ENCODE measurements around the gene ZNF511. TPM values are rescaled to one million over a fixed set of nuclear protein-coding genes. Genes with fewer than 3 reads are reported as not detected.

The ZNF511 gene
- polyA plus RNA-seq, 1 experiment: 21.6 TPM

DNA sequence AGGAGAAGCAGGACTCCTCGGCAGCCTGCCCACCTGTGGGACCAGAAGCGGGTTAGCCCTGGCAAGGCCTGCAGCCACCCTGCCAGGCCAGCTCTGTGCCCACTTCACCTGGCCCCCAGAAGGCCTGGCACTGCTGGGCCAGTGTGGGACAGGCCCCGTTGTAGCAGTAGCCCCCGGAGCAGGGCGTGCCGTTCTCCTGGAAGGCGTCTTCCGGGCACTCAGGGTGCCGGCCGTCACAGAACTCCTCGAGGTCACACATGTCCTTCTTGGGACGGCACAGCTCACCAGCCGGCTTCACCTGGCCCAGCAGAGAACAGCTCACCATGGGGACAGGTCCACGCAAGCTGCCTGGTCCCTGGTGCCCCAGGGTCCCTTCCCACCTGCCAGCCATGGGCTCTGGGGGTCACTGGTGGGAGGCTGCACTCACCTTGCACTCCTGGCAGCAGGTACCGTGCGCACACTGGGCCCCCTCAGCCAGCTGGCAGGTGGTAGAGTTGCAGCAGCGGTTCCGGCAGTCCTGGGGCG, 37.9 kb upstream of the ZNF511 start:
- Histone ChIP-seq H3K9me3 (ENCODE audit: control insufficient read depth, insufficient read depth, low read length) (no peaks in the 10 kb centered on the region; the same call in 1 of the 2 replicates), H3K4me3 (ENCODE audit: low read depth, low read length) (no peak overlapping the region), H3K27me3 (ENCODE audit: control insufficient read depth, insufficient read depth, low read length) (peaks cover 8% of the 10 kb centered on the region), H3K27ac (ENCODE audit: low read depth, low read length) (no peak overlapping the region)
- CTCF ChIA-PET: no interaction called here
- no peak for DNase-seq (ENCODE audit: low read depth, low spot score)
- POLR2A ChIA-PET: no interaction called here
- TF ChIP-seq, protein P1, sequence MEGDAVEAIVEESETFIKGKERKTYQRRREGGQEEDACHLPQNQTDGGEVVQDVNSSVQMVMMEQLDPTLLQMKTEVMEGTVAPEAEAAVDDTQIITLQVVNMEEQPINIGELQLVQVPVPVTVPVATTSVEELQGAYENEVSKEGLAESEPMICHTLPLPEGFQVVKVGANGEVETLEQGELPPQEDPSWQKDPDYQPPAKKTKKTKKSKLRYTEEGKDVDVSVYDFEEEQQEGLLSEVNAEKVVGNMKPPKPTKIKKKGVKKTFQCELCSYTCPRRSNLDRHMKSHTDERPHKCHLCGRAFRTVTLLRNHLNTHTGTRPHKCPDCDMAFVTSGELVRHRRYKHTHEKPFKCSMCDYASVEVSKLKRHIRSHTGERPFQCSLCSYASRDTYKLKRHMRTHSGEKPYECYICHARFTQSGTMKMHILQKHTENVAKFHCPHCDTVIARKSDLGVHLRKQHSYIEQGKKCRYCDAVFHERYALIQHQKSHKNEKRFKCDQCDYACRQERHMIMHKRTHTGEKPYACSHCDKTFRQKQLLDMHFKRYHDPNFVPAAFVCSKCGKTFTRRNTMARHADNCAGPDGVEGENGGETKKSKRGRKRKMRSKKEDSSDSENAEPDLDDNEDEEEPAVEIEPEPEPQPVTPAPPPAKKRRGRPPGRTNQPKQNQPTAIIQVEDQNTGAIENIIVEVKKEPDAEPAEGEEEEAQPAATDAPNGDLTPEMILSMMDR (IDR thresholded peaks at IDR 0.05; ENCODE audit: low read depth, low read length): no peak

GRCh38 chr10:133271521-133272300, 37.0 kb upstream of the ZNF511 start:
- CTCF ChIA-PET: no interaction called here

GRCh38 chr10:133272301-133272963, 36.3 kb upstream of the ZNF511 start:
- H3K27ac ChIP-seq (ENCODE audit: low read depth, low read length): no peak overlapping the region
- TF ChIP-seq, protein P1 (IDR thresholded peaks at IDR 0.05; ENCODE audit: low read depth, low read length): no peak
- ChIA-PET CTCF (no interaction called here), POLR2A (no interaction called here)
- no peaks in the 10 kb centered on the region; the same call in 1 of the 2 replicates for H3K9me3 ChIP-seq (ENCODE audit: control insufficient read depth, insufficient read depth, low read length)
- DNase-seq (ENCODE audit: low read depth, low spot score): no peak
- H3K4me3 ChIP-seq (ENCODE audit: low read depth, low read length): no peak overlapping the region
- H3K27me3 ChIP-seq (ENCODE audit: control insufficient read depth, insufficient read depth, low read length): peaks cover 14% of the 10 kb centered on the region

More at GRCh38 chr10:133271521-133272300, 37.0 kb upstream of the ZNF511 start:
- TF ChIP-seq, protein P1 (IDR thresholded peaks at IDR 0.05; ENCODE audit: low read depth, low read length): no peak
- Histone ChIP-seq H3K27ac (ENCODE audit: low read depth, low read length) (no peak overlapping the region), H3K27me3 (ENCODE audit: control insufficient read depth, insufficient read depth, low read length) (peaks cover 14% of the 10 kb centered on the region), H3K9me3 (ENCODE audit: control insufficient read depth, insufficient read depth, low read length) (no peaks in the 10 kb centered on the region; the same call in 1 of the 2 replicates), H3K4me3 (ENCODE audit: low read depth, low read length) (no peak overlapping the region)
- DNase-seq (ENCODE audit: low read depth, low spot score): no peak
- POLR2A ChIA-PET: no interaction called here

- Histone ChIP-seq H3K4me3 (ENCODE audit: low read depth, low read length) (no peak overlapping the region), H3K27ac (ENCODE audit: low read depth, low read length) (no peak overlapping the region), H3K27me3 (ENCODE audit: control insufficient read depth, insufficient read depth, low read length) (peaks cover 14% of the 10 kb centered on the region), H3K9me3 (ENCODE audit: control insufficient read depth, insufficient read depth, low read length) (no peaks in the 10 kb centered on the region; the same call in 1 of the 2 replicates)
- ChIA-PET POLR2A (no interaction called here), CTCF (no interaction called here)
- TF ChIP-seq, protein P1 (IDR thresholded peaks at IDR 0.05; ENCODE audit: low read depth, low read length): no peak
- DNase-seq (ENCODE audit: low read depth, low spot score): no peak
Observed at GRCh38 chr10:133272964-133273420, 35.7 kb upstream of the ZNF511 start.
